Measurements from ENCODE around the gene NCS1. TPM values are rescaled to one million over a fixed set of nuclear protein-coding genes. Genes with fewer than 3 reads are reported as not detected.

NCS1 gene
- total RNA-seq, 1 donor from 2014 or later, result 126 TPM

DNA sequence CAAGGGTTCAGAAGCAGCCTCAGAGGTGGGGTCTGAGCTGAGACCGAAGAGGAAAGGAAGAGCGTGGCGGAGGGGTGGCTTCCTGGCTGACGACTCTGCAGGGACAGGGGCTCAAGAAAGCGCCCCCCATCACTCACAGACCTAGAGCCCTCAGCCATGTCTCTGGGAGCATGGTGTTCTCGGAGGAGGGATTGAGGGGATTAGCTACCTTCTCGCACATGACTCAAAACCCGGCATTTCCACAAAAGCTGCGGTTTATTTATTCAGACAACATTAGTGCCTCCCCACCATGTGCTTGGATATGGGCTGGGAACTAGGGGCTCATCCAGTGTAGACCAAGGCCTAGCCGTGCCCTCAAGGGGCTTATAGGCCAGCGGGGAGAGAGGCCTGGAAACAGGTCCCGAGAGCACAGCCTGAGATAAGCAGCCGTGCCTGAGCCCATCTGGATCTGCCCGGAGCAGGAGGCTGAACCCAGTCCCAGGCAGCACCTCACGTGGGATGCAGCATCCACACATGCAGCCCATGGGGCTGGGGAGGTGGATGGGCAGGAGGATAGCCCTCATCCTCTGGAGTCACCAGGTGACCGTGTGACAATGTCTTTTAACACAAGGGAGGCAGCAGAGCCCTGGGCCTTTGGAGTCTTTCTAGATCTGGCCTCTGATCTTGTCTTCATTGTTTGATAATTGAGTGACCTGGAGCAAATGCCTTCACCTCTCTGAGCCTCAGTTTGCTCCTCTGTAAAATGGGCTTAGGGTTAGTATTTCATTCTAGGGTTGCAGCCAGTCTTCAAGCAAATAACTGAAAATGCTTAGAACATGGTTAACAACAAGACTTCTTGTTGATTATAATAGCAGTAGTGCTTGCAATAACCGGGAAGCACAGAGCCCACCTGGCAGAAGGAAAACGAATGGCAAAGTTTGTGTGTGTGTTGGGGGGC is 92.5 kb downstream of the NCS1 start:
- Mint-ChIP-seq H3K4me3 (ENCODE audit: unreplicated experiment) (no peak overlapping the region), H3K36me3 (ENCODE audit: low read depth, unreplicated experiment) (no peaks in the 10 kb centered on the region), H3K4me1 (ENCODE audit: low read depth, unreplicated experiment) (peaks cover 16% of the 10 kb centered on the region), H3K9me3 (ENCODE audit: unreplicated experiment) (no peaks in the 10 kb centered on the region), H3K27me3 (ENCODE audit: low read depth, unreplicated experiment) (peaks cover 65% of the 10 kb centered on the region), H3K27ac (ENCODE audit: unreplicated experiment) (no peak overlapping the region)
- peaks cover 67% of the 10 kb centered on the region for H3K27me3 ChIP-seq (ENCODE audit: insufficient read depth, low read length)
- H3K79me2 ChIP-seq (ENCODE audit: insufficient read depth, low read length), result no peaks in the 10 kb centered on the region
- DNase-seq (ENCODE audit: low read depth) (no peak), FAIRE-seq (no peak)
- H3K4me1 ChIP-seq (ENCODE audit: insufficient read depth, low read length), result peaks cover 2% of the 10 kb centered on the region
- TF ChIP-seq EZH2 (IDR thresholded peaks at IDR 0.05; ENCODE audit: insufficient read depth, low read length), result no peak
- TF ChIP-seq, protein P1, sequence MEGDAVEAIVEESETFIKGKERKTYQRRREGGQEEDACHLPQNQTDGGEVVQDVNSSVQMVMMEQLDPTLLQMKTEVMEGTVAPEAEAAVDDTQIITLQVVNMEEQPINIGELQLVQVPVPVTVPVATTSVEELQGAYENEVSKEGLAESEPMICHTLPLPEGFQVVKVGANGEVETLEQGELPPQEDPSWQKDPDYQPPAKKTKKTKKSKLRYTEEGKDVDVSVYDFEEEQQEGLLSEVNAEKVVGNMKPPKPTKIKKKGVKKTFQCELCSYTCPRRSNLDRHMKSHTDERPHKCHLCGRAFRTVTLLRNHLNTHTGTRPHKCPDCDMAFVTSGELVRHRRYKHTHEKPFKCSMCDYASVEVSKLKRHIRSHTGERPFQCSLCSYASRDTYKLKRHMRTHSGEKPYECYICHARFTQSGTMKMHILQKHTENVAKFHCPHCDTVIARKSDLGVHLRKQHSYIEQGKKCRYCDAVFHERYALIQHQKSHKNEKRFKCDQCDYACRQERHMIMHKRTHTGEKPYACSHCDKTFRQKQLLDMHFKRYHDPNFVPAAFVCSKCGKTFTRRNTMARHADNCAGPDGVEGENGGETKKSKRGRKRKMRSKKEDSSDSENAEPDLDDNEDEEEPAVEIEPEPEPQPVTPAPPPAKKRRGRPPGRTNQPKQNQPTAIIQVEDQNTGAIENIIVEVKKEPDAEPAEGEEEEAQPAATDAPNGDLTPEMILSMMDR (IDR thresholded peaks at IDR 0.05; ENCODE audit: insufficient read depth, low read depth, low read length), result no peak
- H3K9ac ChIP-seq (ENCODE audit: low read length), result no peak overlapping the region
- no peaks in the 10 kb centered on the region for H4K20me1 ChIP-seq (ENCODE audit: insufficient read depth, low read length)
- H3K27ac ChIP-seq (ENCODE audit: low read depth, low read length), result no peak overlapping the region
- no peak overlapping the region for H2AFZ ChIP-seq (ENCODE audit: low read depth, low read length)
- H3K36me3 ChIP-seq (ENCODE audit: insufficient read depth, low read length), result no peaks in the 10 kb centered on the region
- H3K4me2 ChIP-seq (ENCODE audit: low read length), result peak overlapping the region; percentile 19
- no peak overlapping the region for H3K4me3 ChIP-seq (ENCODE audit: insufficient read depth, low read depth, low read length)
- no peaks in the 10 kb centered on the region for H3K9me3 ChIP-seq (ENCODE audit: insufficient read depth, low read depth, low read length)

- H4K20me1 ChIP-seq (ENCODE audit: insufficient read depth, low read length), result no peaks in the 10 kb centered on the region
- no peak within 1 kb of the TSS for H3K27ac ChIP-seq (ENCODE audit: low read depth, low read length)
- H3K36me3 Mint-ChIP-seq (ENCODE audit: low read depth, unreplicated experiment), result no peaks in the 10 kb centered on the region
- peaks cover 63% of the 10 kb centered on the region for H3K27me3 ChIP-seq (ENCODE audit: insufficient read depth, low read length)
- peaks cover 16% of the 10 kb centered on the region for H3K4me1 Mint-ChIP-seq (ENCODE audit: low read depth, unreplicated experiment)
- H3K79me2 ChIP-seq (ENCODE audit: insufficient read depth, low read length), result no peaks in the 10 kb centered on the region
- peaks cover 61% of the 10 kb centered on the region for H3K27me3 Mint-ChIP-seq (ENCODE audit: low read depth, unreplicated experiment)
- H3K4me3 ChIP-seq (ENCODE audit: insufficient read depth, low read depth, low read length), result no peak within 1 kb of the TSS
- peak within 1 kb of the TSS; percentile 19 for H3K4me2 ChIP-seq (ENCODE audit: low read length)
- H3K27ac Mint-ChIP-seq (ENCODE audit: unreplicated experiment), result no peak within 1 kb of the TSS
- FAIRE-seq (no peak), DNase-seq (ENCODE audit: low read depth) (no peak)
- H3K9me3 ChIP-seq (ENCODE audit: insufficient read depth, low read depth, low read length), result no peaks in the 10 kb centered on the region
- TF ChIP-seq EZH2 (IDR thresholded peaks at IDR 0.05; ENCODE audit: insufficient read depth, low read length), result peak; percentile 79
- TF ChIP-seq, protein P1 (IDR thresholded peaks at IDR 0.05; ENCODE audit: insufficient read depth, low read depth, low read length), result no peak
- H2AFZ ChIP-seq (ENCODE audit: low read depth, low read length), result no peak within 1 kb of the TSS
- H3K4me1 ChIP-seq (ENCODE audit: insufficient read depth, low read length), result peaks cover 2% of the 10 kb centered on the region
- no peaks in the 10 kb centered on the region for H3K36me3 ChIP-seq (ENCODE audit: insufficient read depth, low read length)
- H3K4me3 Mint-ChIP-seq (ENCODE audit: unreplicated experiment), result no peak within 1 kb of the TSS
- H3K9ac ChIP-seq (ENCODE audit: low read length), result no peak within 1 kb of the TSS
- H3K9me3 Mint-ChIP-seq (ENCODE audit: unreplicated experiment), result no peaks in the 10 kb centered on the region
Measured at GRCh38 chr9:130265431-130266235, 93.4 kb downstream of the NCS1 start, which contains the start of gene HMCN2. HMCN2 (plus strand) TSS chr9:130265760; CDS start chr9:130265879, 119 bp downstream.

Measured in astrocyte (in vitro differentiated cells and primary cell).